SU-DHL-6 (cell line): ENCODE measurements around the gene RXRB.

Source experiments
- EZH2phosphoT487 ChIP-seq: fragments of 200-600 bp; sonication (generic), shearing (Covaris generic); conservative IDR thresholded peaks from 2 replicates; pipeline ENCODE4 v1.6.1; 2018; ENCODE audit warnings: mild to moderate bottlenecking, antibody characterized with exemption, low read length, moderate library complexity, mixed read lengths
- TF ChIP-seq, protein P1 (sequence below): fragments of 200-600 bp; sonication (generic); IDR thresholded peaks from one replicate; pipeline ENCODE4 v1.5.1; 2017; ENCODE audit warnings: antibody characterized with exemption, mild to moderate bottlenecking, low read length, moderate library complexity; ENCODE audit not compliant: insufficient read depth, poor library complexity, severe bottlenecking

GRCh38 chr6:33156561-33156960, 43.9 kb downstream of the RXRB start:
- TF ChIP-seq, protein P1, sequence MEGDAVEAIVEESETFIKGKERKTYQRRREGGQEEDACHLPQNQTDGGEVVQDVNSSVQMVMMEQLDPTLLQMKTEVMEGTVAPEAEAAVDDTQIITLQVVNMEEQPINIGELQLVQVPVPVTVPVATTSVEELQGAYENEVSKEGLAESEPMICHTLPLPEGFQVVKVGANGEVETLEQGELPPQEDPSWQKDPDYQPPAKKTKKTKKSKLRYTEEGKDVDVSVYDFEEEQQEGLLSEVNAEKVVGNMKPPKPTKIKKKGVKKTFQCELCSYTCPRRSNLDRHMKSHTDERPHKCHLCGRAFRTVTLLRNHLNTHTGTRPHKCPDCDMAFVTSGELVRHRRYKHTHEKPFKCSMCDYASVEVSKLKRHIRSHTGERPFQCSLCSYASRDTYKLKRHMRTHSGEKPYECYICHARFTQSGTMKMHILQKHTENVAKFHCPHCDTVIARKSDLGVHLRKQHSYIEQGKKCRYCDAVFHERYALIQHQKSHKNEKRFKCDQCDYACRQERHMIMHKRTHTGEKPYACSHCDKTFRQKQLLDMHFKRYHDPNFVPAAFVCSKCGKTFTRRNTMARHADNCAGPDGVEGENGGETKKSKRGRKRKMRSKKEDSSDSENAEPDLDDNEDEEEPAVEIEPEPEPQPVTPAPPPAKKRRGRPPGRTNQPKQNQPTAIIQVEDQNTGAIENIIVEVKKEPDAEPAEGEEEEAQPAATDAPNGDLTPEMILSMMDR, result no peak
- no peak for TF ChIP-seq EZH2phosphoT487
